Measurements from ENCODE around the gene ITGA11. TPM values are rescaled to one million over a fixed set of nuclear protein-coding genes. Genes with fewer than 3 reads are reported as not detected.

ITGA11 gene
- total and polyA plus RNA-seq, 5 donors = 11.6 to 34.0 (median 20.4) TPM

GRCh38 chr15:68377766-68378165 is 54.2 kb downstream of the ITGA11 start:
- WGBS = 93% methylated on average over 3 of the region's 3 CpGs
- intact Hi-C loops (cut with DNase I) = no loop called here
- H3K27me3 ChIP-seq (ENCODE audit: control insufficient read depth, insufficient read depth) = no peaks in the 10 kb centered on the region
- H3K27ac ChIP-seq (ENCODE audit: low read length) = no peak overlapping the region
- no peak overlapping the region for H3K4me3 ChIP-seq (ENCODE audit: low read length)
- ATAC-seq (no peak), DNase-seq (peak in 1 of 3 donors; percentile 30)
- no peaks in the 10 kb centered on the region for H3K4me1 ChIP-seq (ENCODE audit: control insufficient read depth, insufficient read depth, low read length)
- H3K9me3 ChIP-seq (ENCODE audit: control insufficient read depth, low read length) = no peaks in the 10 kb centered on the region

- intact Hi-C loops (cut with DNase I) = no loop called here
- DNase-seq = peak in 1 of 3 donors; percentile 26
- H3K27ac ChIP-seq (ENCODE audit: low read length) = no peak overlapping the region
Observed at GRCh38 chr15:68376447-68377060, 55.4 kb downstream of the ITGA11 start.

GRCh38 chr15:68375716-68376220 is 56.2 kb downstream of the ITGA11 start:
- Histone ChIP-seq H3K4me1 (ENCODE audit: control insufficient read depth, insufficient read depth, low read length) (peaks cover under 1% of the 10 kb centered on the region), H3K4me3 (ENCODE audit: low read length) (no peak overlapping the region), H3K27ac (ENCODE audit: low read length) (no peak overlapping the region), H3K27me3 (ENCODE audit: control insufficient read depth, insufficient read depth) (no peaks in the 10 kb centered on the region), H3K9me3 (ENCODE audit: control insufficient read depth, low read length) (no peaks in the 10 kb centered on the region)
- no peak for DNase-seq
- intact Hi-C loops (cut with DNase I) = no loop called here
- ATAC-seq = no peak
- WGBS = 96% methylated on average over 6 of the region's 6 CpGs

More at GRCh38 chr15:68376447-68377060, 55.4 kb downstream of the ITGA11 start:
- Histone ChIP-seq H3K9me3 (ENCODE audit: control insufficient read depth, low read length) (no peaks in the 10 kb centered on the region), H3K4me1 (ENCODE audit: control insufficient read depth, insufficient read depth, low read length) (no peaks in the 10 kb centered on the region), H3K4me3 (ENCODE audit: low read length) (no peak overlapping the region), H3K27me3 (ENCODE audit: control insufficient read depth, insufficient read depth) (no peaks in the 10 kb centered on the region)
- no peak for ATAC-seq

- peak in 1 of 3 donors; percentile 18 for DNase-seq
- Histone ChIP-seq H3K27ac (ENCODE audit: low read length) (no peak overlapping the region), H3K27me3 (ENCODE audit: control insufficient read depth, insufficient read depth) (no peaks in the 10 kb centered on the region), H3K4me1 (ENCODE audit: control insufficient read depth, insufficient read depth, low read length) (peaks cover 2% of the 10 kb centered on the region), H3K9me3 (ENCODE audit: control insufficient read depth, low read length) (no peaks in the 10 kb centered on the region), H3K4me3 (ENCODE audit: low read length) (no peak overlapping the region)
- ATAC-seq = no peak
- intact Hi-C loops (cut with DNase I) = no loop called here
- WGBS = 88% methylated on average over 5 of the region's 5 CpGs
Observed at GRCh38 chr15:68375191-68375631, 56.8 kb downstream of the ITGA11 start.

GRCh38 chr15:68374168-68374745 is 57.7 kb downstream of the ITGA11 start:
- DNase-seq (peak in 1 of 3 donors; percentile 34), ATAC-seq (no peak)
- no peak overlapping the region for H3K4me3 ChIP-seq (ENCODE audit: low read length)
- intact Hi-C loops (cut with DNase I) = loop anchor here in 2 of 4 donors (5.0 kb wide), 2 partner anchors 67 to 122 kb away; no protein-coding TSS in a partner anchor
- no peaks in the 10 kb centered on the region for H3K27me3 ChIP-seq (ENCODE audit: control insufficient read depth, insufficient read depth)
- no peaks in the 10 kb centered on the region for H3K9me3 ChIP-seq (ENCODE audit: control insufficient read depth, low read length)
- peaks cover 2% of the 10 kb centered on the region for H3K4me1 ChIP-seq (ENCODE audit: control insufficient read depth, insufficient read depth, low read length)
- 82% methylated on average over 2 of the region's 2 CpGs for WGBS
- no peak overlapping the region for H3K27ac ChIP-seq (ENCODE audit: low read length)

GRCh38 chr15:68373028-68373427 is 58.9 kb downstream of the ITGA11 start:
- Histone ChIP-seq H3K9me3 (ENCODE audit: control insufficient read depth, low read length) (no peaks in the 10 kb centered on the region), H3K27ac (ENCODE audit: low read length) (no peak overlapping the region), H3K27me3 (ENCODE audit: control insufficient read depth, insufficient read depth) (no peaks in the 10 kb centered on the region), H3K4me1 (ENCODE audit: control insufficient read depth, insufficient read depth, low read length) (peaks cover 5% of the 10 kb centered on the region), H3K4me3 (ENCODE audit: low read length) (no peak overlapping the region)
- WGBS = 89% methylated on average over 3 of the region's 3 CpGs
- intact Hi-C loops (cut with DNase I) = loop anchor here in 2 of 4 donors (5.0 kb wide), 2 partner anchors 66 to 121 kb away; no protein-coding TSS in a partner anchor
- DNase-seq (no peak), ATAC-seq (no peak)

GRCh38 chr15:68372291-68372811 is 59.6 kb downstream of the ITGA11 start:
- ATAC-seq (peak; percentile 39 to 42), DNase-seq (peak in 2 of 3 donors; percentile 62 to 70)
- no peaks in the 10 kb centered on the region for H3K9me3 ChIP-seq (ENCODE audit: control insufficient read depth, low read length)
- peaks cover 6% of the 10 kb centered on the region for H3K4me1 ChIP-seq (ENCODE audit: control insufficient read depth, insufficient read depth, low read length)
- no peak overlapping the region for H3K4me3 ChIP-seq (ENCODE audit: low read length)
- intact Hi-C loops (cut with DNase I) = loop anchor here in 2 of 4 donors (5.0 kb wide), 2 partner anchors 65 to 120 kb away; no protein-coding TSS in a partner anchor
- H3K27ac ChIP-seq (ENCODE audit: low read length) = no peak overlapping the region
- WGBS = 89% methylated on average over 12 of the region's 12 CpGs
- no peaks in the 10 kb centered on the region for H3K27me3 ChIP-seq (ENCODE audit: control insufficient read depth, insufficient read depth)

- Histone ChIP-seq H3K4me1 (ENCODE audit: control insufficient read depth, insufficient read depth, low read length) (peaks cover 9% of the 10 kb centered on the region), H3K27ac (ENCODE audit: low read length) (no peak overlapping the region), H3K9me3 (ENCODE audit: control insufficient read depth, low read length) (no peaks in the 10 kb centered on the region), H3K4me3 (ENCODE audit: low read length) (no peak overlapping the region), H3K27me3 (ENCODE audit: control insufficient read depth, insufficient read depth) (no peaks in the 10 kb centered on the region)
- 97% methylated on average over 4 of the region's 4 CpGs for WGBS
- DNase-seq = no peak
- intact Hi-C loops (cut with DNase I) = loop anchor here in 2 of 4 donors (5.0 kb wide), 2 partner anchors 65 to 120 kb away; no protein-coding TSS in a partner anchor
- ATAC-seq = no peak
Observed at GRCh38 chr15:68371851-68372250, 60.1 kb downstream of the ITGA11 start.

GRCh38 chr15:68371160-68371559 is 60.8 kb downstream of the ITGA11 start:
- Histone ChIP-seq H3K4me1 (ENCODE audit: control insufficient read depth, insufficient read depth, low read length) (peaks cover 15% of the 10 kb centered on the region), H3K4me3 (ENCODE audit: low read length) (no peak overlapping the region), H3K9me3 (ENCODE audit: control insufficient read depth, low read length) (no peaks in the 10 kb centered on the region), H3K27ac (ENCODE audit: low read length) (no peak overlapping the region), H3K27me3 (ENCODE audit: control insufficient read depth, insufficient read depth) (no peaks in the 10 kb centered on the region)
- 41% methylated on average over 6 of the region's 6 CpGs for WGBS
- intact Hi-C loops (cut with DNase I) = loop anchor here in 2 of 4 donors (5.0 kb wide), 2 partner anchors 64 to 119 kb away; no protein-coding TSS in a partner anchor
- ATAC-seq (no peak), DNase-seq (peak in 1 of 3 donors; percentile 17)

GRCh38 chr15:68370768-68371151 is 61.2 kb downstream of the ITGA11 start:
- Histone ChIP-seq H3K4me3 (ENCODE audit: low read length) (no peak overlapping the region), H3K9me3 (ENCODE audit: control insufficient read depth, low read length) (no peaks in the 10 kb centered on the region), H3K27ac (ENCODE audit: low read length) (no peak overlapping the region), H3K4me1 (ENCODE audit: control insufficient read depth, insufficient read depth, low read length) (peaks cover 18% of the 10 kb centered on the region), H3K27me3 (ENCODE audit: control insufficient read depth, insufficient read depth) (no peaks in the 10 kb centered on the region)
- 74% methylated on average over 9 of the region's 9 CpGs for WGBS
- DNase-seq (peak in 1 of 3 donors; percentile 17), ATAC-seq (no peak)
- intact Hi-C loops (cut with DNase I) = loop anchor here in 2 of 4 donors (5.0 kb wide), 2 partner anchors 63 to 118 kb away; no protein-coding TSS in a partner anchor

All from right cardiac atrium (tissue), 5 donors.